Measurements from ENCODE around the gene CDKN2D.
"Not testable (repeated sequence)": the region's sequence is repeated elsewhere in the genome, so short reads cannot be mapped to it uniquely, and the experiment has no call there.

Gene CDKN2D

GRCh38 chr19:10535613-10536012 is 33.2 kb downstream of the CDKN2D start:
- no peak overlapping the region for H3K4me3 Mint-ChIP-seq
- intact Hi-C loops (cut with micrococcal nuclease), result no loop called here
- peaks cover 32% of the 10 kb centered on the region for H3K27me3 Mint-ChIP-seq
- H3K27ac Mint-ChIP-seq, result no peak overlapping the region
- peaks cover 21% of the 10 kb centered on the region for H3K4me1 Mint-ChIP-seq (ENCODE audit: low read depth)
- H3K36me3 Mint-ChIP-seq (ENCODE audit: low read depth), result no peaks in the 10 kb centered on the region
- no peaks in the 10 kb centered on the region for H3K9me3 Mint-ChIP-seq

DNA sequence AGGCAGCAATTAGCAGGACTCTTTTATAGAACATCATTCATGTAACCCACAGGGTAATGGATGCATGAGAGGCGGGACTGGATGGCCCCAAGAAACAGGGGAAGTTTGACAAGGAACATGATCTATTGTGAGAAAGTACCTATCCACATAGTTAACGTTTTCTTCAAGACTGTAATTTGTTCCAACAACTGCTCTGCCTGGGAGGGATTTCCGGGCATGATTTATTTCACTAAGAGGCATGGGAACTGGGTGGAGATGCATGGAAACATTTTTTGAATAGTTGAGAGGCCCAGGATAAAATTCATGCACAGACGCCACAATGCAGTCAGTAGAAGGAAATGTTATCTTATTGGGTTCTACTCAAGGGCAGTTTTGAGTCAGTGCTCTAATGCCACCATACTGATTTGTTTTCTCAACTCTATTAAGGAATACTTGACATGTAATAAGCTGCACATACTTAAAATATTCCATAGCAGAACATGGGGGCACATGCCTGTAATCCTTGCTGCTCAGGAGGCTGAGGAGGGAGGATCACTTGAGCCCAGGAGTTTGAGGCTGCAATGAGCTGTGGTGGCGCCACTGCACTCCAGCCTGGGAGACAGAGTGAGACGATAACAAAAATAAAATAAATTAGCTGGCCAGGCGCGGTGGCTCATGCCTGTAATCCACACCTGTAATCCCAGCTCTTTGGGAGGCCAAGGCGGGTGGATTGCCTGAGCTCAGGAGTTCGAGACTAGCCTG is 35.0 kb downstream of the CDKN2D start:
- intact Hi-C loops (cut with micrococcal nuclease), result no loop called here
- Mint-ChIP-seq H3K9me3 (no peaks in the 10 kb centered on the region), H3K27ac (no peak overlapping the region)

DNA sequence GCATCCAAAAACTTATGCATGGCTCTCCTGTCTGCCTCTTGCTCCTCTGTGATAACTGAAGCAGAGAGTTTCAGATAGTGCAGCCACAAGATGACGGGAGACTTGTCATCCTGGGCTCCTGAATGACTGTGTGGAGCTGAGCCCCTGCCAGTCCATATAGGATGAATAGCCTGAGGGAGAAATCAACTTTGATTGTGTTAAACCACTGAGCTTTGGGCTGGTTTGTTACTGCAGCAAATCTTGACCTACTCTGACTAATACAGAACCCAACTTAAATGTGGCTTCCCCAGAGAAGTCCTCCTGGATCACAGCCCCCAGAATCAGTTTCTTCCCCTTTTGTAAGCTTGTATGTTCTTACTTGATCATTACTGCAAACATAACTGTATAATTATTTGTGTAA is 36.3 kb downstream of the CDKN2D start:
- H3K4me3 Mint-ChIP-seq, result no peak overlapping the region
- no peaks in the 10 kb centered on the region for H3K36me3 Mint-ChIP-seq (ENCODE audit: low read depth)
- H3K4me1 Mint-ChIP-seq (ENCODE audit: low read depth), result no peaks in the 10 kb centered on the region
- H3K27ac Mint-ChIP-seq, result no peak overlapping the region
- peaks cover 20% of the 10 kb centered on the region for H3K27me3 Mint-ChIP-seq
- H3K9me3 Mint-ChIP-seq, result no peaks in the 10 kb centered on the region
- intact Hi-C loops (cut with micrococcal nuclease), result no loop called here

More for the DNA sequence above, 35.0 kb downstream of the CDKN2D start:
- Mint-ChIP-seq H3K4me3 (no peak overlapping the region), H3K4me1 (ENCODE audit: low read depth) (peaks cover 10% of the 10 kb centered on the region), H3K27me3 (peaks cover 26% of the 10 kb centered on the region), H3K36me3 (ENCODE audit: low read depth) (no peaks in the 10 kb centered on the region)

- H3K36me3 Mint-ChIP-seq (ENCODE audit: low read depth); intact Hi-C loops (cut with micrococcal nuclease); H3K4me1 Mint-ChIP-seq (ENCODE audit: low read depth); H3K27ac Mint-ChIP-seq; H3K9me3 Mint-ChIP-seq; H3K4me3 Mint-ChIP-seq: not testable (repeated sequence)
- H3K27me3 Mint-ChIP-seq, result peaks cover 16% of the 10 kb centered on the region
Observed at GRCh38 chr19:10526887-10527286, 41.9 kb downstream of the CDKN2D start.

- intact Hi-C loops (cut with micrococcal nuclease), result no loop called here
- Mint-ChIP-seq H3K27me3 (peaks cover 22% of the 10 kb centered on the region), H3K4me3 (no peak overlapping the region), H3K36me3 (ENCODE audit: low read depth) (no peaks in the 10 kb centered on the region), H3K27ac (no peak overlapping the region), H3K4me1 (ENCODE audit: low read depth) (no peaks in the 10 kb centered on the region), H3K9me3 (no peaks in the 10 kb centered on the region)
Observed at GRCh38 chr19:10525636-10526035, 43.1 kb downstream of the CDKN2D start.

- Mint-ChIP-seq H3K27me3 (peaks cover 41% of the 10 kb centered on the region), H3K36me3 (ENCODE audit: low read depth) (no peaks in the 10 kb centered on the region), H3K4me3 (no peak overlapping the region), H3K4me1 (ENCODE audit: low read depth) (peaks cover 14% of the 10 kb centered on the region), H3K9me3 (no peaks in the 10 kb centered on the region), H3K27ac (no peak overlapping the region)
- intact Hi-C loops (cut with micrococcal nuclease), result no loop called here
Observed at GRCh38 chr19:10523135-10523636, 45.6 kb downstream of the CDKN2D start.

GRCh38 chr19:10521461-10522171 is 47.2 kb downstream of the CDKN2D start:
- Mint-ChIP-seq H3K9me3 (no peaks in the 10 kb centered on the region), H3K27ac (no peak overlapping the region), H3K4me1 (ENCODE audit: low read depth) (peaks cover 23% of the 10 kb centered on the region), H3K36me3 (ENCODE audit: low read depth) (no peaks in the 10 kb centered on the region), H3K4me3 (no peak overlapping the region), H3K27me3 (peaks cover 53% of the 10 kb centered on the region)
- intact Hi-C loops (cut with micrococcal nuclease), result no loop called here

- intact Hi-C loops (cut with micrococcal nuclease), result no loop called here
- Mint-ChIP-seq H3K4me3 (no peak overlapping the region), H3K4me1 (ENCODE audit: low read depth) (peaks cover 25% of the 10 kb centered on the region), H3K27me3 (peaks cover 61% of the 10 kb centered on the region), H3K9me3 (no peaks in the 10 kb centered on the region), H3K36me3 (ENCODE audit: low read depth) (no peaks in the 10 kb centered on the region), H3K27ac (no peak overlapping the region)
Observed at GRCh38 chr19:10520652-10521318, 48.0 kb downstream of the CDKN2D start.

DNA sequence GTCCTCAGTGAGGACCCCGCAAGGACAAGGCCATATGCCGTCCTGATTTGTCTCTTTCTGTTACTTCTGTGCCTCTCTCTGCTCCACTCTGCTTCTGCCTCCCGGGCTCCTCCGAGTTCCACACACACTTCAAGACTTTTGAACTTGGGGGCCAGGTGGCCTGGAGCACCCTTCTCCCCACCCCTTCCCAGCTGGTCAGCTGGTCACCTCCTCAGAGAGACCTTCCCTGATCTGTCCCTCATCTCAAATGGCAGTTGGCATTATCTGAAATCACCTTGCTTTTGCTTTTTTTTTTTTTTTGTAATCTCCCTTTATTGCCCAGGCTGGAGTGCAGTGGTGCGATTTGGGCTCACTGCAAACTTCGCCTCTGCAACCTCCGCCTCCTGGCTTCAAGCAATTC is 49.4 kb downstream of the CDKN2D start:
- intact Hi-C loops (cut with micrococcal nuclease), result no loop called here
- Mint-ChIP-seq H3K27ac (no peak overlapping the region), H3K4me1 (ENCODE audit: low read depth) (peaks cover 30% of the 10 kb centered on the region), H3K27me3 (peaks cover 75% of the 10 kb centered on the region), H3K4me3 (no peak overlapping the region), H3K36me3 (ENCODE audit: low read depth) (no peaks in the 10 kb centered on the region), H3K9me3 (no peaks in the 10 kb centered on the region)

DNA sequence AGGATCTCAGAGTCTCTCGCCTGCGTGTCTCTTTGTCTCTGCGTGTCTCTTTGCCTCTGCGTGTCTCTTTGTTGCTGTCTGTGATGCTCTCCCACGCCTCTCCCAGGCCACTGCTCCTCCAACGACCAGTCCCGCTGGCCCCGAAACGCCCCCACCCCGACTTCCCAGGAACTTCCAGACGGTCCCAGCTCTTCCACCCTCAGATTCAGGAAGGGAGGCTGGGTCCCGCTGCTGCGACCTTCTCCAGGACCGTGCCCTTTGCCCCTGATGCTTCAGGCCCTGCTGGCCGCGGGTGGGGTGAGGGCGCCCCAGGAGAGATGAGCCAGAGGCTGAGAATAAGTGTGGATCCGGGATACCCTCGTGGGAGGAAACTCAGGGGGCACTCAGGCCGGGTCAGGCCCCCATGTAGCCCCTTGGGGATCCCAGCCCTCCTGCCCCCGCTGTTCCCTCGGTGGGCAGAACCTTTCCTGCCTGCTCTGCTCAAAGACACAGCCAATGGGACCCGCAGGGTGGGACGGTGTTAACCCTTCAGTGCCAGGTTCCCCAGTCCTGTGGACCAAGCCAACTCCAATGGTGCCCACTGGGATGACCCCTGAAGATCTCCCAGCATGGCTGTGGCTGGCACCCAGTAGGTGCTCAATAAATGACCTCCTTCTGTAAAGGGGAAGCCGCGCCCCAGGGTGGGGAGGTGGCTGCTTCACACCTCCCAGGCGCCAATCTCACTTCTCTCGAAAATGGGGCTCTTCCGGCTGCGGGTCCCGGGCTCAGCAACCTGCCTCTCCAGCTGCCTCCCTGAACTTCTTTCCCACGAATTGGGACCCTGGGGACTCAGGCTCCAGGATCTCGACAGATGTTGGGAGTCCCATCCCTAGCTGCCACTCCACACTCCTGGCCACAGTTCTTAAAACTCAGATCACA is 50.1 kb downstream of the CDKN2D start:
- no peaks in the 10 kb centered on the region for H3K9me3 Mint-ChIP-seq
- no peaks in the 10 kb centered on the region for H3K36me3 Mint-ChIP-seq (ENCODE audit: low read depth)
- peaks cover 77% of the 10 kb centered on the region for H3K27me3 Mint-ChIP-seq
- intact Hi-C loops (cut with micrococcal nuclease), result no loop called here
- peak overlapping the region; percentile 5 for H3K27ac Mint-ChIP-seq
- no peak overlapping the region for H3K4me3 Mint-ChIP-seq
- peaks cover 35% of the 10 kb centered on the region for H3K4me1 Mint-ChIP-seq (ENCODE audit: low read depth)

DNA sequence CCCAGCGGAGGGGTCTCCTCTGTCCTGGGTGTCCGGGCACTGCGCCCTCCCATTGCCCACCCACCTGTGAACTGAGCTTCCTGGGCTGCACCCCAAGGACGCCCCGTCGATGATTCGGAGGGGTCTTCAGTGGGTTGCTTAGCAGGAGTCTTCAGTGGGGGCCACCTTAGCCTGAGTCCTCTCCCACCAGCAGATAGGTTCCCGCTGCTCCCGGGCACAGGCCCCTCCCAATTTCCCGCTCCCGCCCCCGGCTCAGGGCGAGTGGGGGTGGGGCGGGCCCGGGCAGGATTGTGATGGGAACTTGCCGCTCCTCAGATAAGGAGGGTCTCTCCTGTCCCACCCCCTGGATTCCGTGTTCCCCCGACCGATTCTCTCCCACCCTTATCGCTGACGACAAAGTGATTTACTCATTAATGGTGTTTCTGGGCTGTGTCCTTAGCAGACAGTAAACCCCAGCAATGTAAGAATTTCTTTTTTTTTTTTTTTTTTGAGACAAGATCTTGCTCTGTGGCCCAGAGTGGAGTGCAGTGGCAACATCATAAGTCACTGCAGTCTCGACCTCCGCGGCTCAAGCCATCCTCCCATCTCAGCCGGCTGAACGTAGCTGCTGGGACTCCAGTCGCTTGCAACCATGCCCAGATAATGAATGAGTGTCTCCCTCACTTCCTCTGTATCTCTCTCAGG is 50.9 kb downstream of the CDKN2D start:
- intact Hi-C loops (cut with micrococcal nuclease), result no loop called here
- H3K4me3 Mint-ChIP-seq, result peak overlapping the region; percentile 35
- no peaks in the 10 kb centered on the region for H3K9me3 Mint-ChIP-seq
- H3K4me1 Mint-ChIP-seq (ENCODE audit: low read depth), result peaks cover 43% of the 10 kb centered on the region
- peak overlapping the region; percentile 5 for H3K27ac Mint-ChIP-seq
- peaks cover 80% of the 10 kb centered on the region for H3K27me3 Mint-ChIP-seq
- H3K36me3 Mint-ChIP-seq (ENCODE audit: low read depth), result no peaks in the 10 kb centered on the region

GRCh38 chr19:10517361-10517759 is 51.4 kb downstream of the CDKN2D start, which contains the start of gene S1PR5:
Gene S1PR5 (minus strand): TSS chr19:10517447. CDS start chr19:10515011, 2,436 bp downstream.
- Mint-ChIP-seq H3K9me3 (no peaks in the 10 kb centered on the region), H3K27me3 (peaks cover 85% of the 10 kb centered on the region), H3K36me3 (ENCODE audit: low read depth) (no peaks in the 10 kb centered on the region), H3K4me3 (peak within 1 kb of the TSS; percentile 35), H3K27ac (peak within 1 kb of the TSS; percentile 5), H3K4me1 (ENCODE audit: low read depth) (peaks cover 47% of the 10 kb centered on the region)
- intact Hi-C loops (cut with micrococcal nuclease), result no loop called here
